ENCODE measurements around the gene PPP1CC. TPM values are rescaled to one million over a fixed set of nuclear protein-coding genes. Genes with fewer than 3 reads are reported as not detected.

PPP1CC gene
- total and polyA plus RNA-seq, 9 donors, result 94.4 to 158 (median 126) TPM

DNA sequence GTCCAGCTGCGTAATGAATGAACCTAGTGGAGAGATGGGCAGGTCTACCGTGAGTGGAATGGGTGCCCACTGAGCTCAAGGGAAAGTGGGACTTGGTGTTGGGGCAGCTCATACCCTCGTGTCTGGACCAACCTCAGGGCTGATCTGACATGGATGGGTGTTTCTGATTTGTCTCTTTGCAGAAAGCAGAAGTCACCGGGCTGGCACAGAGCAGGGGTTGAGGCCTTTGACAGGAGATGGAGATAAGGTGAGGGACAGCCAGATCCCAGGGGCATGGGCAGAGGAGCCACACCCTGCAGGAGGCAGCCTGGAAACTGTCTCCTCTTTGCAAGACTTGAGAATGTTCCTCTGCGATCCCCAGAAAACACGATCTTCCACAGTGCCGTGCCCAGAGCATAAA is 20.9 kb upstream of the PPP1CC start:
- no peaks in the 10 kb centered on the region for H3K27me3 ChIP-seq
- no peak overlapping the region for H3K27ac ChIP-seq
- H3K4me3 ChIP-seq, result no peak overlapping the region
- no peak for TF ChIP-seq EP300 (IDR thresholded peaks at IDR 0.05)
- H3K9me3 ChIP-seq, result no peaks in the 10 kb centered on the region
- DNase-seq, result no peak
- peaks cover 2% of the 10 kb centered on the region for H3K4me1 ChIP-seq (ENCODE audit: insufficient read depth)
- no peaks in the 10 kb centered on the region for H3K36me3 ChIP-seq
- intact Hi-C loops (cut with DNase I), result no loop called here
- 74 to 80% (median 76%) methylated on average over 7 of the region's 7 CpGs for WGBS, 3 donors

DNA sequence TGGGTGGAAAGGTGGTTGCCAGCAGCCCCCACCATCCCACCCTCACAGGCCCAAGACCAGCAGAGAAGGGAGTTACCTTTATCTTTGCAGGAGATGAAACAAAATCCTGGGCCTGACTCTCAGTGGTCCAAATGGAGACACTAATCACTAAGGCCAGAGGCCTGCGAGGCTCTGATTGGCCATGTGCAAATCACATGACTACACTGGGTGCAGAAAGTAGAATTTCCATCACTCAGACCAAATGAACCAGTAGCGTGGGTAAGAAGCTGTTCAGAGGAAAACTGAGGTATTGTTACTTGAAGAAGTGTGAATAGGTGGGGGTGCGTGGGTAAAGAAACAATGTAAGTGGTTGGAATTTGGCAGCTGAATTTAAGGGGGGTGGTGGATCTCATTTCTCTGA is 20.2 kb upstream of the PPP1CC start:
- Histone ChIP-seq H3K27ac (no peak overlapping the region), H3K4me3 (no peak overlapping the region), H3K9me3 (no peaks in the 10 kb centered on the region), H3K27me3 (no peaks in the 10 kb centered on the region), H3K36me3 (no peaks in the 10 kb centered on the region), H3K4me1 (ENCODE audit: insufficient read depth) (peaks cover under 1% of the 10 kb centered on the region)
- intact Hi-C loops (cut with DNase I), result no loop called here
- DNase-seq, result no peak
- no peak for TF ChIP-seq POLR2A (IDR thresholded peaks at IDR 0.05)
- TF ChIP-seq, protein P1, sequence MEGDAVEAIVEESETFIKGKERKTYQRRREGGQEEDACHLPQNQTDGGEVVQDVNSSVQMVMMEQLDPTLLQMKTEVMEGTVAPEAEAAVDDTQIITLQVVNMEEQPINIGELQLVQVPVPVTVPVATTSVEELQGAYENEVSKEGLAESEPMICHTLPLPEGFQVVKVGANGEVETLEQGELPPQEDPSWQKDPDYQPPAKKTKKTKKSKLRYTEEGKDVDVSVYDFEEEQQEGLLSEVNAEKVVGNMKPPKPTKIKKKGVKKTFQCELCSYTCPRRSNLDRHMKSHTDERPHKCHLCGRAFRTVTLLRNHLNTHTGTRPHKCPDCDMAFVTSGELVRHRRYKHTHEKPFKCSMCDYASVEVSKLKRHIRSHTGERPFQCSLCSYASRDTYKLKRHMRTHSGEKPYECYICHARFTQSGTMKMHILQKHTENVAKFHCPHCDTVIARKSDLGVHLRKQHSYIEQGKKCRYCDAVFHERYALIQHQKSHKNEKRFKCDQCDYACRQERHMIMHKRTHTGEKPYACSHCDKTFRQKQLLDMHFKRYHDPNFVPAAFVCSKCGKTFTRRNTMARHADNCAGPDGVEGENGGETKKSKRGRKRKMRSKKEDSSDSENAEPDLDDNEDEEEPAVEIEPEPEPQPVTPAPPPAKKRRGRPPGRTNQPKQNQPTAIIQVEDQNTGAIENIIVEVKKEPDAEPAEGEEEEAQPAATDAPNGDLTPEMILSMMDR (IDR thresholded peaks at IDR 0.05), result no peak
- no peak for TF ChIP-seq EP300 (IDR thresholded peaks at IDR 0.05)
- WGBS, 3 donors, result 84 to 90% (median 85%) methylated on average over 3 of the region's 3 CpGs

DNA sequence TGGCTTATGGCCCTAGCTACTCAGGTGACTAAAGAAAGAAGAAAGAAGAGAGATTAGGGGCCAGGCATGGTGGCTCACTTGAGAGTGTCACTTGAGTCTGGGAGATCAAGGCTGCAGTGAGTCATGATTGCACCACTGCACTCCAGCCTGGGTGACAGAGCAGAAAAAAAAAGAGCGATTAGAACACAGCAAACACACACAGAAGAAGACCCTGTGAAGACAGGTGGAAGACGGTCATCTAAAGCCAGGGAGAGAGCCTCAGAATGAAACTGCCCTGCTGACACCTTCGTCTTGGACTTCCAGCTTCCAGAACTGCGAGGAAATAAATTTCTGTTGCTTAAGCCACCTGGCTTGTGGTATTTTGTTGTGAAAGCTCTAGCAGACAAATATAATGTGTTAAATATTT is 17.5 kb upstream of the PPP1CC start:
- no peaks in the 10 kb centered on the region for H3K27me3 ChIP-seq
- no peaks in the 10 kb centered on the region for H3K36me3 ChIP-seq
- WGBS, 3 donors, result 88 to 91% (median 89%) methylated on average over 4 of the region's 4 CpGs
- no peak for DNase-seq
- no peaks in the 10 kb centered on the region for H3K4me1 ChIP-seq (ENCODE audit: insufficient read depth)
- intact Hi-C loops (cut with DNase I), result no loop called here
- no peaks in the 10 kb centered on the region for H3K9me3 ChIP-seq
- H3K4me3 ChIP-seq, result no peak overlapping the region
- TF ChIP-seq EP300 (IDR thresholded peaks at IDR 0.05) (no peak), POLR2A (IDR thresholded peaks at IDR 0.05) (no peak)
- TF ChIP-seq, protein P1 (IDR thresholded peaks at IDR 0.05), result no peak
- no peak overlapping the region for H3K27ac ChIP-seq

DNA sequence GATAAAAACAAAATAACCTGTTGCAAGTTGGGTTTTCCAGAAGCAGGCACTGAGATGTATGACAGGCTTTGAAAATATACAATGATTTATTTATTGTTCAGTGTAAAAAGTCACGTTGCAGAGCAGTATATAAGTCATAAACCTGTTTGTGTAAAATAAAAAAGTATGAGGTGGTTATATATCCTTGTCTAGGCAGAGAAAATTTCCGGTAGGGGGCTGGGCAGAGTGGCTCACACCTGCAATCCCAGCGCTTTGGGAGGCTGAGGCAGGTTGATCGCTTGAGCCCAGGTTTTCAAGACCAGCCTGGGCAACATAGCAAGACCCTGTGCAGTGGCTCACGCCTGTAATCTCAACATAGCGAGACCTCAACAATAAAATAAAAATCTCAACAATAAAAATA is 16.2 kb upstream of the PPP1CC start:
- no peaks in the 10 kb centered on the region for H3K4me1 ChIP-seq (ENCODE audit: insufficient read depth)
- H3K9me3 ChIP-seq, result no peaks in the 10 kb centered on the region
- H3K36me3 ChIP-seq, result no peaks in the 10 kb centered on the region
- intact Hi-C loops (cut with DNase I), result no loop called here
- H3K27ac ChIP-seq, result no peak overlapping the region
- H3K4me3 ChIP-seq, result no peak overlapping the region
- WGBS, 3 donors, result 83 to 85% (median 84%) methylated on average over 6 of the region's 6 CpGs
- no peak for DNase-seq
- TF ChIP-seq, protein P1 (IDR thresholded peaks at IDR 0.05), result no peak
- TF ChIP-seq EP300 (IDR thresholded peaks at IDR 0.05), result no peak
- no peak for TF ChIP-seq POLR2A (IDR thresholded peaks at IDR 0.05)
- no peaks in the 10 kb centered on the region for H3K27me3 ChIP-seq

DNA sequence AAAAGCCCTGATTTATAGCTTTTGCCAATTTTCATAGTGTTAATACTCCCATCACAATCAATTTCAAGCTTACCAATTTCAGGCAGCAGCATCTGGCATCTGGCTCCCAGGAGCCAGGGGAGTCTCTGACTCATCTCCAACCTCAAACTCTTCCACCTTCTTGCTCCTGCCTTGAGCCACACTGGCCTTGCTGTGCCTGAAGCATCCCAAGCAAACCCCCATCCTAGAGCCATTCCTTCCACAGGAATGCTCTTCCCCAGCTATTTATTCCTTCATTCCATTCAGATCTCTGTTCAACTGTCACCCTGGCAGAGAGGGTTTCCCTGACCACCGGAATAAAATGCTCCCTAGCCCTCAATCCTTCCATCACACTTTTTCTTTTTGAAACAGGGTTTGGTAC is 13.9 kb upstream of the PPP1CC start:
- DNase-seq, result no peak
- Histone ChIP-seq H3K4me1 (ENCODE audit: insufficient read depth) (no peaks in the 10 kb centered on the region), H3K27ac (no peak overlapping the region), H3K36me3 (no peaks in the 10 kb centered on the region), H3K27me3 (no peaks in the 10 kb centered on the region), H3K4me3 (no peak overlapping the region), H3K9me3 (no peaks in the 10 kb centered on the region)
- WGBS, 3 donors, result 82 to 88% (median 87%) methylated on average over 1 of the region's 1 CpG
- intact Hi-C loops (cut with DNase I), result no loop called here
- TF ChIP-seq POLR2A (IDR thresholded peaks at IDR 0.05), result no peak

All from ovary (tissue), 9 donors.